SK-N-SH treated with all-trans-retinoic acid at 6 μM for 48 hours (cell line): Measurements from ENCODE around the gene FOLR2.
"Not testable (repeated sequence)": the region's sequence is repeated elsewhere in the genome, so short reads cannot be mapped to it uniquely, and the experiment has no call there.

ENCODE experiments used
- ATAC-seq: fragments of 200-7000 bp; cut with Tn5 transposase; 3 replicates; pipeline ENCODE4 v1.9.1; 2020; ENCODE audit warnings: mild to moderate bottlenecking, moderate library complexity
- ARNTL ChIP-seq: fragments of 450-650 bp; formaldehyde crosslinking; IDR thresholded peaks from 2 replicates; pipeline ENCODE4 v1.5.0; 2020; ENCODE audit warnings: low read depth, mild to moderate bottlenecking, moderate library complexity, borderline replicate concordance
- BACH2 ChIP-seq: fragments of 250-450 bp; sonication (Bioruptor Pico); IDR thresholded peaks from 2 replicates; pipeline ENCODE4 v1.9.0; 2021; ENCODE audit warnings: mild to moderate bottlenecking, borderline replicate concordance
- CREB5 ChIP-seq: fragments of 250-450 bp; sonication (Bioruptor Pico); IDR thresholded peaks from 2 replicates; pipeline ENCODE4 v1.5.1; 2020; ENCODE audit warnings: low read depth, mild to moderate bottlenecking, moderate library complexity
- CSDC2 ChIP-seq: fragments of 250-450 bp; sonication (Bioruptor Pico); IDR thresholded peaks from 2 replicates; pipeline ENCODE4 v1.5.0; 2020; ENCODE audit warnings: mild to moderate bottlenecking, moderate library complexity
- CSRNP3 ChIP-seq: fragments of 250-450 bp; sonication (Bioruptor Pico); IDR thresholded peaks from 2 replicates; pipeline ENCODE4 v1.5.1; 2021; ENCODE audit warnings: mild to moderate bottlenecking, moderate library complexity
- ESRRG ChIP-seq: fragments of 250-450 bp; sonication (Bioruptor Pico); IDR thresholded peaks from 2 replicates; pipeline ENCODE4 v1.6.1; 2021; ENCODE audit warnings: mild to moderate bottlenecking
- GLIS3 ChIP-seq: fragments of 250-450 bp; sonication (Bioruptor Pico); IDR thresholded peaks from 2 replicates; pipeline ENCODE4 v1.5.0; 2020; ENCODE audit warnings: mild to moderate bottlenecking, moderate library complexity
- ISL1 ChIP-seq: fragments of 250-450 bp; sonication (Bioruptor Pico); IDR thresholded peaks from 2 replicates; pipeline ENCODE4 v2.1.2; 2022; ENCODE audit warnings: mild to moderate bottlenecking, moderate library complexity
- OSR1 ChIP-seq: fragments of 250-450 bp; sonication (Bioruptor Pico); IDR thresholded peaks from 2 replicates; pipeline ENCODE4 v1.8.0; 2022; ENCODE audit warnings: moderate library complexity, mild to moderate bottlenecking, inconsistent platforms
- PATZ1 ChIP-seq: fragments of 250-450 bp; sonication (Bioruptor Pico); IDR thresholded peaks from 2 replicates; pipeline ENCODE4 v1.8.0; 2020; ENCODE audit warnings: mild to moderate bottlenecking, moderate library complexity, borderline replicate concordance
- POU6F1 ChIP-seq: fragments of 250-450 bp; sonication (Bioruptor Pico); IDR thresholded peaks from 2 replicates; pipeline ENCODE4 v1.8.0; 2021; ENCODE audit warnings: low read depth, mild to moderate bottlenecking, moderate library complexity, borderline replicate concordance
- PPARA ChIP-seq: fragments of 250-450 bp; sonication (Bioruptor Pico); IDR thresholded peaks from 2 replicates; pipeline ENCODE4 v1.5.0; 2020; ENCODE audit warnings: mild to moderate bottlenecking, borderline replicate concordance
- RARB ChIP-seq: fragments of 250-450 bp; sonication (Bioruptor Pico); IDR thresholded peaks from 2 replicates; pipeline ENCODE4 v1.8.0; 2021; ENCODE audit warnings: mild to moderate bottlenecking, moderate library complexity
- SNAI2 ChIP-seq: fragments of 250-450 bp; sonication (Bioruptor Pico); IDR thresholded peaks from 2 replicates; pipeline ENCODE4 v1.5.0; 2020; ENCODE audit warnings: mild to moderate bottlenecking, moderate library complexity
- TCF4 ChIP-seq: fragments of 250-450 bp; sonication (Bioruptor Pico); IDR thresholded peaks from 2 replicates; pipeline ENCODE4 v1.8.0; 2021; ENCODE audit warnings: mild to moderate bottlenecking, moderate library complexity, borderline replicate concordance
- TSHZ2 ChIP-seq: fragments of 250-450 bp; sonication (Bioruptor Pico); IDR thresholded peaks from 2 replicates; pipeline ENCODE4 v1.5.0; 2020; ENCODE audit warnings: mild to moderate bottlenecking, moderate library complexity
- ZC3H10 ChIP-seq: fragments of 250-450 bp; sonication (Bioruptor Pico); IDR thresholded peaks from 2 replicates; pipeline ENCODE4 v1.5.1; 2021; ENCODE audit warnings: mild to moderate bottlenecking, moderate library complexity
- ZFP3 ChIP-seq: fragments of 250-450 bp; sonication (Bioruptor Pico); IDR thresholded peaks from 2 replicates; pipeline ENCODE4 v1.5.0; 2020; ENCODE audit warnings: mild to moderate bottlenecking, moderate library complexity
- ZFP30 ChIP-seq: fragments of 450-650 bp; formaldehyde crosslinking; IDR thresholded peaks from 2 replicates; pipeline ENCODE4 v1.5.0; 2022; ENCODE audit warnings: mild to moderate bottlenecking, moderate library complexity
- ZNF565 ChIP-seq: fragments of 450-650 bp; formaldehyde crosslinking; conservative IDR thresholded peaks from 2 replicates; pipeline ENCODE4 v1.5.0; 2020; ENCODE audit warnings: low read depth, mild to moderate bottlenecking, moderate library complexity
- ZNF70 ChIP-seq: fragments of 450-650 bp; formaldehyde crosslinking; IDR thresholded peaks from 2 replicates; pipeline ENCODE4 v1.5.0; 2020; ENCODE audit warnings: mild to moderate bottlenecking, moderate library complexity
- ZNF8 ChIP-seq: fragments of 450-650 bp; formaldehyde crosslinking; IDR thresholded peaks from 2 replicates; pipeline ENCODE4 v1.5.0; 2020; ENCODE audit warnings: mild to moderate bottlenecking, moderate library complexity

The FOLR2 gene

GRCh38 chr11:72191961-72192381 lies 24.6 kb upstream of the FOLR2 start, which contains the start of gene FOLR1:
TSS of gene FOLR1 (plus strand) at chr11:72192140. CDS start at chr11:72192174, 34 bp downstream.
- TF ChIP-seq ZNF8 (CRISPR knock-in tag) (no peak), CSRNP3 (CRISPR knock-in tag) (no peak), PATZ1 (CRISPR knock-in tag) (no peak), ZC3H10 (CRISPR knock-in tag) (no peak), PPARA (CRISPR knock-in tag) (no peak), TSHZ2 (CRISPR knock-in tag) (no peak), TCF4 (CRISPR knock-in tag) (no peak), ZFP30 (CRISPR knock-in tag) (no peak), SNAI2 (CRISPR knock-in tag) (no peak), RARB (CRISPR knock-in tag) (no peak), ISL1 (CRISPR knock-in tag) (no peak)
- ATAC-seq, result no peak

- TF ChIP-seq CSRNP3 (CRISPR knock-in tag) (no peak), CREB5 (CRISPR knock-in tag) (no peak)
- no peak for ATAC-seq
These were observed 20.9 kb upstream of the FOLR2 start for GRCh38 chr11:72195518-72196270.

GRCh38 chr11:72201445-72201844 lies 15.1 kb upstream of the FOLR2 start:
- not testable (repeated sequence) for ATAC-seq

- ATAC-seq, result no peak
These were observed 14.0 kb upstream of the FOLR2 start for GRCh38 chr11:72202571-72202970.

More at GRCh38 chr11:72202571-72202970, 14.0 kb upstream of the FOLR2 start:
- TF ChIP-seq ARNTL (CRISPR knock-in tag) (no peak), POU6F1 (CRISPR knock-in tag) (no peak), TCF4 (CRISPR knock-in tag) (no peak), ZNF565 (CRISPR knock-in tag) (no peak), BACH2 (CRISPR knock-in tag) (no peak), SNAI2 (CRISPR knock-in tag) (no peak), ZNF70 (CRISPR knock-in tag) (no peak), ZFP30 (CRISPR knock-in tag) (no peak), OSR1 (CRISPR knock-in tag) (no peak), ZC3H10 (CRISPR knock-in tag) (no peak), ESRRG (no peak), PPARA (CRISPR knock-in tag) (no peak), ISL1 (CRISPR knock-in tag) (no peak), ZFP3 (CRISPR knock-in tag) (no peak), CSDC2 (CRISPR knock-in tag) (no peak), CREB5 (CRISPR knock-in tag) (no peak), GLIS3 (CRISPR knock-in tag) (no peak)
